HepG2 (cell line): ENCODE results near the gene STOML2. TPM values are rescaled to one million over a fixed set of nuclear protein-coding genes. Genes with fewer than 3 reads are reported as not detected.

Source experiments
- ATAC-seq: fragments of 200-7000 bp; cut with Tn5 transposase; 3 replicates; pipeline ENCODE4 v1.9.1; 2020; ENCODE audit warnings: mild to moderate bottlenecking, moderate library complexity
- BruUV-seq: library from RNA; stranded (reverse); fragments of 400-500 nt; replicated peaks from 2 replicates; lab custom pipeline; 2021; lab: Mats Ljungman, UMichigan
- CTCF ChIA-PET: fragments of 300-600 bp; formaldehyde crosslinking; extraction: SDS; loops from one replicate; lab custom pipeline; 2021; ENCODE audit warnings: low total read pairs, inconsistent platforms, low intra/inter-chr PET ratio; lab: Yijun Ruan, JAX
- POLR2A ChIA-PET: fragments of 350-600 bp; sonication (Branson Sonifier 250); formaldehyde crosslinking; loops from one replicate; lab custom pipeline; 2020; ENCODE audit warnings: antibody characterized with exemption, inconsistent platforms; lab: Yijun Ruan, JAX
- DNase-seq: peaks from one replicate; pipeline ENCODE4 v3.0.0-alpha.2; 2015; ENCODE audit warnings: low spot score
- FAIRE-seq: peaks from 3 replicates; lab custom pipeline; 2011; peaks lifted over from hg19 to GRCh38; lab: Jason Lieb, UNC
- H2AFZ ChIP-seq: one replicate; pipeline ENCODE4 v1.6.1; 2011; ENCODE audit warnings: low read length, inconsistent platforms
- H3K27ac ChIP-seq: fragments of 300-600 bp; 3 replicates; pipeline ENCODE4 v1.8.0; 2011; ENCODE audit warnings: mixed run types, mild to moderate bottlenecking, mixed read lengths, low read length, inconsistent platforms; ENCODE audit not compliant: insufficient read depth; ENCODE audit errors: extremely low read length
- H3K27me3 ChIP-seq, 2 experiments: fragments of 200-600 bp in 1 of 2; 2 replicates in 1 of 2; 3 replicates in 1 of 2; pipeline versions ENCODE4 v1.6.0 to v1.8.0; 2011; ENCODE audit warnings: low read length in 2 of 2, mild to moderate bottlenecking in 2 of 2, moderate library complexity in 2 of 2, inconsistent platforms in 1 of 2; ENCODE audit not compliant: insufficient read depth in 2 of 2, control insufficient read depth in 1 of 2
- H3K36me3 ChIP-seq, 2 experiments: fragments of 200-600 bp in 1 of 2; replicated peaks in 1 of 2; 2 replicates in 1 of 2; 3 replicates in 1 of 2; pipeline versions ENCODE4 v1.5.1 to v1.8.0; 2011; ENCODE audit warnings: low read length in 2 of 2, inconsistent platforms in 1 of 2; ENCODE audit not compliant: insufficient read depth in 2 of 2, control insufficient read depth in 1 of 2
- H3K4me1 ChIP-seq: 2 replicates; pipeline ENCODE4 v1.5.1; 2012; ENCODE audit warnings: low read length, inconsistent platforms; ENCODE audit not compliant: insufficient read depth
- H3K4me2 ChIP-seq: 2 replicates; pipeline ENCODE4 v1.6.0; 2011; ENCODE audit warnings: low read depth, low read length, inconsistent platforms
- H3K4me3 ChIP-seq, 3 experiments: fragments of 200-600 bp in 1 of 3; sonication (generic), shearing (Covaris generic) in 1 of 3; replicated peaks in 1 of 3; 2 replicates each; pipeline ENCODE4 v1.5.1; 2011 to 2016; ENCODE audit warnings: low read length in 3 of 3, inconsistent platforms in 2 of 3, low read depth in 2 of 3, mild to moderate bottlenecking in 2 of 3, control low read depth in 1 of 3, mixed read lengths in 1 of 3; ENCODE audit not compliant: insufficient read depth in 1 of 3
- H3K79me2 ChIP-seq: one replicate; pipeline ENCODE4 v1.6.1; 2011; ENCODE audit warnings: low read length, inconsistent platforms; ENCODE audit not compliant: insufficient read depth
- H3K9ac ChIP-seq: 2 replicates; pipeline ENCODE4 v1.6.0; 2011; ENCODE audit warnings: mild to moderate bottlenecking, low read depth, low read length, inconsistent platforms; ENCODE audit not compliant: insufficient read depth
- H3K9me3 ChIP-seq: 2 replicates; pipeline ENCODE4 v1.5.1; 2012; ENCODE audit warnings: mild to moderate bottlenecking, low read length
- H4K20me1 ChIP-seq: 2 replicates; pipeline ENCODE4 v1.6.0; 2011; ENCODE audit warnings: inconsistent platforms, mild to moderate bottlenecking, low read length, moderate library complexity; ENCODE audit not compliant: insufficient read depth
- CENPT ChIP-seq: sonication (generic); formaldehyde crosslinking; IDR thresholded peaks from 2 replicates; pipeline ENCODE4 v1.8.0; 2022; ENCODE audit warnings: low read depth, mild to moderate bottlenecking, moderate library complexity, missing genetic modification reagents
- FOXA1 ChIP-seq, 2 experiments: fragments of 450-650 bp in 1 of 2; sonication (generic) in 1 of 2; formaldehyde crosslinking in 1 of 2; IDR thresholded peaks; 2 replicates each; pipeline versions ENCODE4 v1.4.0 to v1.6.1; 2016 to 2020; ENCODE audit warnings: missing genetic modification reagents in 1 of 2
- HNF4A ChIP-seq: sonication (generic); formaldehyde crosslinking; IDR thresholded peaks from 2 replicates; pipeline ENCODE4 v1.4.0; 2020; ENCODE audit warnings: missing genetic modification reagents
- HOXD1 ChIP-seq: sonication (generic); formaldehyde crosslinking; IDR thresholded peaks from 2 replicates; pipeline ENCODE4 v1.5.0; 2020; ENCODE audit warnings: missing genetic modification reagents
- RFX3 ChIP-seq: IDR thresholded peaks from 2 replicates; pipeline ENCODE4 v1.6.1; 2016; ENCODE audit warnings: missing biosample characterization, missing genetic modification reagents
- SMARCE1 ChIP-seq: fragments of 450-650 bp; IDR thresholded peaks from 2 replicates; pipeline ENCODE4 v1.6.1; 2017; ENCODE audit warnings: borderline replicate concordance
- ZNF235 ChIP-seq: sonication (generic); formaldehyde crosslinking; IDR thresholded peaks from 2 replicates; pipeline ENCODE4 v1.8.1; 2023; ENCODE audit warnings: mild to moderate bottlenecking, missing genetic modification reagents, borderline replicate concordance
- ZNF451 ChIP-seq: sonication (generic); formaldehyde crosslinking; IDR thresholded peaks from 2 replicates; pipeline ENCODE4 v1.5.0; 2020; ENCODE audit warnings: mild to moderate bottlenecking, missing genetic modification reagents
- ZNF501 ChIP-seq: sonication (generic); formaldehyde crosslinking; IDR thresholded peaks from 2 replicates; pipeline ENCODE4 v1.5.1; 2020; ENCODE audit warnings: mild to moderate bottlenecking, moderate library complexity, missing genetic modification reagents
- whole genome bisulfite sequencing: methylation state at CpG from one replicate; pipeline ENCODE4 v1.1.6; 2017; ENCODE audit warnings: low lambda C conversion rate; 5-methylcytosine and 5-hydroxymethylcytosine counted together
- in situ Hi-C: cut with HindIII; loops from 2 replicates; pipeline ENCODE4 v1.10.0; 2017; ENCODE audit warnings: low pct_unique_long_range_greater_than_20kb; ENCODE audit not compliant: extremely low pct_ligation_motif_present
- intact Hi-C: fragments of 100-400 bp; cut with micrococcal nuclease; formaldehyde crosslinking; loops from one replicate; pipeline ENCODE4 v1.10.0; 2022; ENCODE audit not compliant: unreplicated experiment
- polyA plus RNA-seq, 8 experiments: library from polyadenylated mRNA; depleted of rRNA in 3 of 8; stranded (reverse) in 7 of 8; unstranded in 1 of 8; fragments of >200 nt; fragmentation: Illumina TruSeq in 4 of 8; extraction: Trizol in 4 of 8; gene quantifications; 2 replicates each; pipeline versions ENCODE4 v1.2.1 to v1.2.3, GENCODE V29; 2011 to 2016; ENCODE audit warnings: low read depth in 4 of 8, missing spikeins in 1 of 8, mixed read lengths in 1 of 8; ENCODE audit not compliant: insufficient read depth in 1 of 8
- total RNA-seq, 5 experiments: library from RNA; depleted of rRNA; stranded (reverse); fragments of >200 nt; fragmentation: Illumina TruSeq; extraction: Trizol; gene quantifications; 2 replicates each; pipeline ENCODE4 v1.2.3, GENCODE V29; 2016; ENCODE audit warnings: low read depth in 1 of 5
- TF ChIP-seq, protein P1 (sequence below): sonication (generic); formaldehyde crosslinking; IDR thresholded peaks from 2 replicates; pipeline ENCODE4 v1.4.0; 2020; ENCODE audit warnings: missing genetic modification reagents

The STOML2 gene
- total and polyA plus RNA-seq, 2 of the 13 experiments (the other 11 are each of a cell fraction or from before 2014, with no cell fraction given), result 245 to 250 TPM

DNA sequence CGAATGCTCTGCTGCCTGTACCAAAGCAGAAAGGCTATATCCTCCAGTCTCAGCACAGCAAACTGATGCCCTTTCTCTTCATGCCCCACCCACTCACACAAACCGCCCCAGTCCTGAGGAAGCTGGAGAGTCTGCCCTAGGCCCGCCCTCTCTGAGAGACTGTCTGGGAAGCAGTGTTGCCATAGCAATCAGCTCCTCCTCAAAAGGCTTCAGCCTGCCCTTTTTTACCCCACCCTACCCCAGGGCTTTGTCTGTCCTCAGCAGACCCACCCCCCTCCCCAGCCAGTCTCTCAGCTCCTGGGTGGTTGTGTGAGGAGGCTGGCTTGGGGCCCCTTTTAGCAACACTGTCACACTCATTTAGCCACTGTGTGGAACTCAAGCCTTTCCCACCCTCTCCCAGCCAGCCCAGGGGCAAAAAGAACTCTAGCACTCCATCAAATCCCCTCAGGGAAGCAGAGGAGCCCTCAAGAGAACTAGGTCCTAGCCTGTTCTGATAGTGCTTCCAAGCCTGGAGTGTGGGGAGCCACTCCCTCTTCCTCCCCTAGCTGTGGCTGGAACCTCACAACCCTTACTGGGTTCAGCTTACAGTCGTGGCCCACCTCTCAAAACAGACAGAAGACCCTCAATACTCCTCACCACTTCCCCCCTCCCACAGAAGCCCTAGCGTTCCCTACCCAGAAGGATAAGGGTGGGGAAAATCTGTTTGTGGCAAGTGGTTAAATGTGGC lies 11.3 kb upstream of the STOML2 start:
- CTCF ChIA-PET, result no interaction called here
- H2AFZ ChIP-seq, result peak overlapping the region; percentile 44
- H3K27me3 ChIP-seq, result no peaks in the 10 kb centered on the region; a peak in 1 of 5 replicates
- POLR2A ChIA-PET, result interaction anchor here (0.9 to 2.9 kb wide), 6 partner anchors 11 to 309 kb away, joined by 4 to 34 read pairs (median 6); partner anchors contain the start of genes PIGO, STOML2, UNC13B and VCP
- no TSS peak for BruUV-seq
- H3K27ac ChIP-seq, result no peak overlapping the region
- no peaks in the 10 kb centered on the region for H4K20me1 ChIP-seq
- H3K9me3 ChIP-seq, result no peaks in the 10 kb centered on the region
- peaks cover 48% of the 10 kb centered on the region for H3K4me1 ChIP-seq
- peak overlapping the region; percentile 62; the same call in 1 of the 2 replicates for H3K9ac ChIP-seq
- FAIRE-seq (no peak), ATAC-seq (peak; percentile 3; the same call in 1 of the 3 replicates), DNase-seq (peak; percentile 31)
- intact Hi-C loops (loop anchor here (1.0 kb wide), 1 partner anchor 48 kb away; the partner anchor contains the start of gene UNC13B), in situ Hi-C loops (loop anchor here (10.0 kb wide), 1 partner anchor 541 kb away; the partner anchor contains the start of genes CCDC107, RMRP and SIT1)
- H3K79me2 ChIP-seq, result no peaks in the 10 kb centered on the region
- no peaks in the 10 kb centered on the region for H3K36me3 ChIP-seq
- TF ChIP-seq ZNF501 (CRISPR knock-in tag) (no peak), CENPT (CRISPR knock-in tag) (no peak), FOXA1 (IDR thresholded peaks at IDR 0.05) (no peak), FOXA1 (CRISPR knock-in tag; IDR thresholded peaks at IDR 0.05) (no peak), ZNF451 (CRISPR knock-in tag) (0 out of 2 replicates have a peak, but pooled peaks have one; percentile 36), HOXD1 (CRISPR knock-in tag) (no peak), SMARCE1 (no peak), ZNF235 (CRISPR knock-in tag) (no peak), RFX3 (CRISPR knock-in tag) (peak; percentile 56; the same call in 1 of the 2 replicates), HNF4A (CRISPR knock-in tag) (no peak)
- TF ChIP-seq, protein P1, sequence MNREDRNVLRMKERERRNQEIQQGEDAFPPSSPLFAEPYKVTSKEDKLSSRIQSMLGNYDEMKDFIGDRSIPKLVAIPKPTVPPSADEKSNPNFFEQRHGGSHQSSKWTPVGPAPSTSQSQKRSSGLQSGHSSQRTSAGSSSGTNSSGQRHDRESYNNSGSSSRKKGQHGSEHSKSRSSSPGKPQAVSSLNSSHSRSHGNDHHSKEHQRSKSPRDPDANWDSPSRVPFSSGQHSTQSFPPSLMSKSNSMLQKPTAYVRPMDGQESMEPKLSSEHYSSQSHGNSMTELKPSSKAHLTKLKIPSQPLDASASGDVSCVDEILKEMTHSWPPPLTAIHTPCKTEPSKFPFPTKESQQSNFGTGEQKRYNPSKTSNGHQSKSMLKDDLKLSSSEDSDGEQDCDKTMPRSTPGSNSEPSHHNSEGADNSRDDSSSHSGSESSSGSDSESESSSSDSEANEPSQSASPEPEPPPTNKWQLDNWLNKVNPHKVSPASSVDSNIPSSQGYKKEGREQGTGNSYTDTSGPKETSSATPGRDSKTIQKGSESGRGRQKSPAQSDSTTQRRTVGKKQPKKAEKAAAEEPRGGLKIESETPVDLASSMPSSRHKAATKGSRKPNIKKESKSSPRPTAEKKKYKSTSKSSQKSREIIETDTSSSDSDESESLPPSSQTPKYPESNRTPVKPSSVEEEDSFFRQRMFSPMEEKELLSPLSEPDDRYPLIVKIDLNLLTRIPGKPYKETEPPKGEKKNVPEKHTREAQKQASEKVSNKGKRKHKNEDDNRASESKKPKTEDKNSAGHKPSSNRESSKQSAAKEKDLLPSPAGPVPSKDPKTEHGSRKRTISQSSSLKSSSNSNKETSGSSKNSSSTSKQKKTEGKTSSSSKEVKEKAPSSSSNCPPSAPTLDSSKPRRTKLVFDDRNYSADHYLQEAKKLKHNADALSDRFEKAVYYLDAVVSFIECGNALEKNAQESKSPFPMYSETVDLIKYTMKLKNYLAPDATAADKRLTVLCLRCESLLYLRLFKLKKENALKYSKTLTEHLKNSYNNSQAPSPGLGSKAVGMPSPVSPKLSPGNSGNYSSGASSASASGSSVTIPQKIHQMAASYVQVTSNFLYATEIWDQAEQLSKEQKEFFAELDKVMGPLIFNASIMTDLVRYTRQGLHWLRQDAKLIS (CRISPR knock-in tag), result no peak
- peak overlapping the region; percentile 100 for H3K4me2 ChIP-seq
- H3K4me3 ChIP-seq, result peak overlapping the region; percentile 78 to 96 (median 79)
- 0% methylated on average over 4 of the region's 5 CpGs for WGBS
